ENCODE data around the gene TSFM. TPM values are rescaled to one million over a fixed set of nuclear protein-coding genes. Genes with fewer than 3 reads are reported as not detected.

Gene TSFM
- total RNA-seq, 2 donors from 2014 or later = 35.9 to 50.2 TPM

DNA sequence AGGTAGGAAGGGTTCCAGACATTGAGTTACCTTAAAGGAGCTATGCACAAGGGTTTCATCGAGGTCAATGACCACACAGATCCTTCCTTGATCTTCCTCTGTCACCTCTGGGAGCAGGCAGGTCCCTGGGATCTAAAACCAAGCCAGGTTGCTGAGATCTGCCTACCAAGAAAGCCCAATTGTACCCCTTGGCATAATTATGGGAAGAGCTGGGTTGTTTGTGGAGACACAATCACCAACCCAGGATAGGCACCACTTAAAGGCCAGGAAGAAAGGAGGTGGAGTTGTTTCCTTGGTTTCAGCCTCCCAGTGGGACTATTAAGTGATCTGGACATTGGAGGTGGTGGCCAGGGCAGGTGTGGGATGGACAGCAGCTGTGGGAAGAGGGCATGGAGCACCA is 44.4 kb downstream of the TSFM start:
- no peaks in the 10 kb centered on the region for H3K9me3 Mint-ChIP-seq
- no peaks in the 10 kb centered on the region for H3K36me3 Mint-ChIP-seq
- H3K27ac Mint-ChIP-seq = peak overlapping the region; percentile 33 to 65
- DNase-seq (ENCODE audit: low spot score in 2 of 2) (no peak), ATAC-seq (no peak)

DNA sequence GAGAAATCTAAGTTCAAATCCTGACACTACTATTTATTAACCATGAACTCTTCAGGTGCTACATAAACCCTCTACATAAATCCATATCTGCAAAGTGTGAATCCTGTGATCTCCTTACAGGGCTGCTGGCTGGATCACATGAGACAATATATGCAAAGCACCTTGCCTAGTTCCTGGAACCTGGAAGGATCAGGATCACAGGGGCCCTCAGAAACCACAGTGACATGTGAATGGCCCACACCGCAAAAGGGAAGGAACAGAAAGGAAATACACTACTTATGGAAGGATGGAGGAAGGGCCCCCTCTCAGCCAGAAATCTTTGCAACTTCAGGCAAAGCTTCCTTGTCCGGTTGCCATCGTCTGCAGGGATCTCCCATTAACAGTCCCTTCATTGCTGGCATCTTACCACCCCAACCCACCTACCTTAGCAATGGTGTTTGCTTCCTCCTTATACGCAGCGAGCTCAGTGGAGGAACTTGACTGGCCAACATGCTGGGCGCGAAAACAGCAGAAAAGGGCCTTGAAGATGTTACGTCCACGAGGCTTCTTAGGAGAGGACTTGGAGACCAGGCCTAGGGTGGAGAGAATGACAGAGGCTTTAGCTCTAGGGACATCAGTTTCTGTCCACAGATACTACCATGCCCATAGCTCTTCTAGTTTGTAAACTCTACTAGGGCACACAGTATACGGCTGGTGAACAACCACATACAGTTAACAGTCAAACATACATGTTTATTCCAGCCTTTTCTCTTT is 46.6 kb downstream of the TSFM start:
- H3K27ac Mint-ChIP-seq = peak overlapping the region; percentile 36 to 72
- no peaks in the 10 kb centered on the region for H3K9me3 Mint-ChIP-seq
- H3K36me3 Mint-ChIP-seq = no peaks in the 10 kb centered on the region

DNA sequence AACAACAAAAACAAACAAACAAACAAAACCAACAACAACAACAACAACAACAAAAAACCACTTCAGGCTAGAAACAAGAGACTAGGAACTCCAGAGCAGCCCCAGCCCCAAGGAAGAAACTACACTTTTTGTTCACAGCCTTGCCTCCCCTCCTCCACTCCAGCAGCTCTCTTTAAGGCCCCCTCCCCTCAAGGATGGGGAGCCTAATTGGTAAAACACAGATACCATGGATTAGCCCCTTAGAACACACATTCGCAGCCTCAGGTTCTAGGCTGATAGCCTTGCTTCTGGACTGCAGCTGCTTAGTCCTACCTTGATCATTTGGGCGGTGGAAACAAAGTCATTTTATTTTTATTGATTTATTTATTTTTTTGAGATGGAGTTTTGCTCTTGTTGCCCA is 47.8 kb downstream of the TSFM start:
- no peak overlapping the region for H3K27ac Mint-ChIP-seq
- no peaks in the 10 kb centered on the region for H3K9me3 Mint-ChIP-seq
- H3K36me3 Mint-ChIP-seq = no peaks in the 10 kb centered on the region
- no peak for DNase-seq (ENCODE audit: low spot score in 2 of 2)
- no peak for ATAC-seq

More for the DNA sequence above, 46.6 kb downstream of the TSFM start:
- DNase-seq (ENCODE audit: low spot score in 2 of 2) = no peak
- no peak for ATAC-seq

DNA sequence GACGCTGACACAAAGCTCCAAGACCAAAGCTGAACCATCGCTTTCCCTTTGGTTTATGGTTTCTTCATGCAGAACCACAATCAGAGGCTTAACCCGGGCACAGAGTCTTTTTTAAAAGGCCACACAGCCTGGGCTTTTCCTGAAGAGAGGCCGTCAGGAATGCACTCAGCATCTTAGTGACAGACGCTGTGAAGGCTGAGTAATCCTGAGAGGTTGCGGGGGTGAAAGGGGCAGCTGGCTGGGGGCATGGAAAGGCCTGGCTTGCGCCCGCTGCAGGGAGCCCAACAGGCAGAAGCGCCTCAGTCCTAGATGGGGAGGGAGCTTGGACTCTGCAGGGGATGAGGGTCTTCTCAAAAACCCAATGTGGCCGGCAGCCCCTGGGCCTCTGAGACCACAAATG is 50.4 kb downstream of the TSFM start:
- peak in 1 of 2 donors; percentile 28 for ATAC-seq
- H3K36me3 Mint-ChIP-seq = no peaks in the 10 kb centered on the region

DNA sequence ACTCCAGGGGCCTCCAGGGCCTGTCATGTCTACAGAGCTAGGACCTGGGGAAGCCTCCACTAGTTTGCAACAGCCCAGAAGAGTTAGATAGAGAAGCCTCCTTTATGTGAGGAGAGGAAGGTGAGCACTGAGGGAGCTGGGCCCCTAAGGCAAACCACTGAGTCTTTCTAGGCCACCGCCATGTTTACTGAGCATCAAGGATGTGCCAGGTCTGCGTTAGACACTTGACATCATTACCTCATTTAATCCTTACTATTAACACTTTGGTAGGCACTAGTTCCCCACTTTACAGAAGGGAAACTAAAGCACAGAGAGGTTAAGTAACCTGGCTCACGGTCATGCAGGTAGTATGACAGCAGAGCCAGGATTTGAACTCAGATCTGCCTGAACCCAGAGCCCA is 51.1 kb downstream of the TSFM start:
- H3K9me3 Mint-ChIP-seq = no peaks in the 10 kb centered on the region
- H3K27ac Mint-ChIP-seq = peak overlapping the region in 1 of 2 donors; percentile 3
- no peaks in the 10 kb centered on the region for H3K36me3 Mint-ChIP-seq
- ATAC-seq (no peak), DNase-seq (ENCODE audit: low spot score in 2 of 2) (no peak)

More for the DNA sequence above, 50.4 kb downstream of the TSFM start:
- DNase-seq (ENCODE audit: low spot score in 2 of 2) = no peak
- no peaks in the 10 kb centered on the region for H3K9me3 Mint-ChIP-seq
- H3K27ac Mint-ChIP-seq = no peak overlapping the region

DNA sequence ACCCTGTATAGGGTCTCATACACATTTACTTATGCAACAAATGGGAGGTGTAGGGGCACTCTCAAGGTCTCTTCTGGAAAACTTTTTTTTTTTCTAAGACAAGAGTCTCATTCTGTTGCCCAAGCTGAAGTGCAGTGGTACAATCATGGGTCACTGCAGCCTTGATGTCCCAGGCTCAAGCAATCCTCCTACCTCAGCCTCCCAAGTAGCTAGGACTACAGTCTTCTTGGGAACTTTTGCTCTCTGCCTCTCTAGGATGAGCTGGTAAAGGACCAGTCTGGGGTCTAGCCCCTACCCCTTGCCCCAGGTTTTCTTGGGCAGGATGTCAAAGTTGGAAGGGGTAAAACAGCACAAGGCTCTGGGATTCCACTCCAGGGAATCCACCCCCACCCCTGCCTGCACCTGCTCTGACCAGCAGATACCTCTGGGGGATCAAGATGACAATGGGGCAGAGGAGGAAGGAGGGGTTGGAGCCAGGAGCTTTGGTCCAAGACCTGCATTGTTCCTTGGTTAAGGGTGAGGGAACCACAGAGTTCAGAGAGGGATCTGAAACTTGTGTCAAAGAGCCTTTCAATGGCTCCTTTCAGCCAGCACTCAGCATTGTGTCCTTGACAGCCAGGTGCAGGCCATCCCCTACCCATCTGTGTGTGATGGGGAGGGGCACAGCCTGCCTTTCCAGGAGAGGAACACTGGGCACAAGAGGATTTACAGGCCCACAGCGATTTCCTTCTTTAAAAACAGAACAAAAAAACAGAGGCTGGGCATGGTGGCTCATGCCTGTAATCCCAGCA is 51.7 kb downstream of the TSFM start:
- no peak for DNase-seq (ENCODE audit: low spot score in 2 of 2)
- H3K27ac Mint-ChIP-seq = peak overlapping the region in 1 of 2 donors; percentile 3
- ATAC-seq = no peak
- H3K36me3 Mint-ChIP-seq = no peaks in the 10 kb centered on the region
- no peaks in the 10 kb centered on the region for H3K9me3 Mint-ChIP-seq

DNA sequence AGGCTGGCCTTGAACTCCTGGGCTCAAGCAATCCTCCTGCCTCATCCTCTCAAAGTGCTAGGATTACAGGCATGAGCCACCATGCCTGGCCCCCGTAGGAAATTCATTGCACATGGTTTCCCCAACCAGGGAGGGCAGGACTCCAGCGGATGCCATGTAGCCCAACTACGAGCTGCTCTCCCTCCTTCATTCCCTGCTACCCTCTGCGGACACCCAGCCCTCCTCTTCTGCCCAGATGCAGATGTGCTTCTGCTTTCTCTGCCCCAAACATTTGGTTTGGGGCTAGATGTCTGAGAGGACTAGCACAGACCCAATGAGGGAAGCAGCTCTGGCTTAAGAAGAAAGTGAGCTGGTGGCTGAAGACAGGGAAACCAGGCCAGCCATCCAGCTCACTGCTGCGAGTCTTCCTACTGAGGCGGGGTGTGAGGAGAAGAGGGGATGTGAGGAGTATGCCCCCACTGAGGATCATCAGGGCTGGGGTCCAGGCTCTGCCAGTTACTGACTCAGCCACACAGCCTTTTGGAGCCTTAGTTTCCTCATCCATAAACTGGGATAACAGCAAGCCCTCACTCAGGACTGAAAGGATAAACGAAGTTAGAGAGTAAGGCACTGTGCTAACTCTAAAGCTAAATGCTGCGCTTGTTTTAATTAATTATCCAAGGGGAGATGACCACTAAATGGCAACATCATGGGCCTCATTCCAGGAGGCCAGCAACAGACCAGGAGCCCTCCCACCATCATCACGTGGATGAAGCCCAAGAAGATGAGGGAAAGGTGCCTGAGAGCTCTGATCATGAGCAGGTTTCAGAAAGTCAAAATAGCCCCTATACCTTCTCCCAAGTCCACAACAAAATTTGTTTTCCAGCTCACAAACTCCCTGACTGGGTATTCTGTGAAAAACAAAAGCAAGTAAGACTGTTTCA is 53.0 kb downstream of the TSFM start:
- Mint-ChIP-seq H3K27ac (peak overlapping the region; percentile 60 to 78), H3K9me3 (no peaks in the 10 kb centered on the region), H3K36me3 (no peaks in the 10 kb centered on the region)
- no peak for DNase-seq (ENCODE audit: low spot score in 2 of 2)
- no peak for ATAC-seq

DNA sequence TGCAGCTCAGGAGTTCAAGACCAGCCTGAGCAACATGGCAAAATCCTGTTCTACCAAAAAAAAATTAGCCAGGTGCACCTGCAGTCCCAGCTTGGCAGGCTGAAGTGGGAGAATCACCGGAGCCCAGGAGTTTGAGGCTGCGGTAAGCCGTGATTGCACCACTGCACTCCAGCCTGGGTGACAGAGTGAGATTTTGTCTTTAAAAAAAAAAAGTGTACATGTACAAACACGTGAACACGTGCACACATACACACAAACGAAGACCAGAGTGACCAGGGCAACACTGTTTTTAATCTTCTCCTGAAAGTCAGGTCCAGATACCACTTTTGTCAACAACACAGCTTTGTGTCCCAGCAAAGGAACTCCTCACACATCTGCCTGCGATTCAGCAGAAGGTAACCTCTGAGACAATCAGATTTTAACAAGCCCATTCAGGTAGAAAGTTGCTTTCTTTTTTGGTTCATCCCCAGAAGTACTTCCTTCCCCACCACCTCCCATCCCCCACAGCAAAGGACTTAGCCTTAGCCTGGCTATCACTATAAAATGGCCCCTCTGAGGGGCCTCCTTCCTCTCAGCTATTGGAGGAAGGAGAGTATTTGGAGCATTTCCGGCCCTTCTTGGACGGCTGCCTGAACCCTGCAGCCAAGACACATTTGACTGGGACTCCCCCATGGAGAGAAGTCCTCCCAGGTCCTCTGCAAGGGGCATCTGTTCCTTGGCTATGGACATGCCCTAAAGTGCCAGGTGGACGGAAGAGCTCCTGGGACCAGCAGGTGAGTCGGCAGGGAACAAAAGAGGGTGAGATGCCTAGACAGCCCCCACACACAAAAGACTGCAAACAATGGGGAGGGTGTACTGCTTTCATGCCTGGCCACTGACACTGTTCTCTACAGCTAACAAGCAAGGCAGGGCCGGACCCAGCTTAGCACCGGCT is 54.1 kb downstream of the TSFM start:
- Mint-ChIP-seq H3K36me3 (no peaks in the 10 kb centered on the region), H3K27ac (peak overlapping the region; percentile 78 to 94), H3K9me3 (no peaks in the 10 kb centered on the region)
- ATAC-seq (peak; percentile 29 to 43), DNase-seq (ENCODE audit: low spot score in 2 of 2) (peak in 1 of 2 donors; percentile 33)

DNA sequence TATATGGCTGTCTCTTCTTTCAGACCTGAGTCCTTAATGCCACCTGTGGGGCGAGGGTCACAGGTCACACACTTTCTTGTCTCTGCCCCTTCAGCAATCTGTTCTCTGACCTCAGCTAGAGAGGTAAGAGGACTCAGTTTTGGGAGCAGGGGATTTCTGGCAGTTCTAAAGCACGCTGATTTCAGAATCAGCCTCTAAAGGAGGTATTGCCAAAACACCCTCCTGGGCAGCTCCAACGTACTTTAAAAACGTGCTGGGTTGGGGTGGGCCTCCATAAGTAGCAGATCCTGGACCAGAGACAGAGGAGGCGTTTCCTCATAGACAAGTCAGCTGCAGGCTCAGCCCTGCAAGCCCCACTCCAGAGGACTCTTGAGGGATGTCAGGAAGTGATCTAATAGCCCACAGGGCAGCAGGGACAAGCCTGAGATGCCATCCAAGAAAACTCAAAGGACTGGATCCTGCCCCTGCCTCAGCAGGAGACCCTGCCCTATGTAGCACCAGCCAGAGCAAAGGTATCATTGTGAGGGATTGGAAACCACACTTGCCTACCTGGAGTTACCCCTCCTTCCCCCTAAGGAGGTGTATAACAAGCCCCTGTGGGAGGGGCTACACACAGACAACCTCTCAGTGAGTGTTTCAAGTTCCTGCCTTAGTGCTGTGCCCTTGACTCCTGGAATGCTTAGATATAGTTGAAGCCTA is 55.4 kb downstream of the TSFM start:
- no peak for DNase-seq (ENCODE audit: low spot score in 2 of 2)
- peak; percentile 15 to 27 for ATAC-seq
- no peaks in the 10 kb centered on the region for H3K9me3 Mint-ChIP-seq
- peak overlapping the region; percentile 81 to 89 for H3K27ac Mint-ChIP-seq
- H3K36me3 Mint-ChIP-seq = no peaks in the 10 kb centered on the region

DNA sequence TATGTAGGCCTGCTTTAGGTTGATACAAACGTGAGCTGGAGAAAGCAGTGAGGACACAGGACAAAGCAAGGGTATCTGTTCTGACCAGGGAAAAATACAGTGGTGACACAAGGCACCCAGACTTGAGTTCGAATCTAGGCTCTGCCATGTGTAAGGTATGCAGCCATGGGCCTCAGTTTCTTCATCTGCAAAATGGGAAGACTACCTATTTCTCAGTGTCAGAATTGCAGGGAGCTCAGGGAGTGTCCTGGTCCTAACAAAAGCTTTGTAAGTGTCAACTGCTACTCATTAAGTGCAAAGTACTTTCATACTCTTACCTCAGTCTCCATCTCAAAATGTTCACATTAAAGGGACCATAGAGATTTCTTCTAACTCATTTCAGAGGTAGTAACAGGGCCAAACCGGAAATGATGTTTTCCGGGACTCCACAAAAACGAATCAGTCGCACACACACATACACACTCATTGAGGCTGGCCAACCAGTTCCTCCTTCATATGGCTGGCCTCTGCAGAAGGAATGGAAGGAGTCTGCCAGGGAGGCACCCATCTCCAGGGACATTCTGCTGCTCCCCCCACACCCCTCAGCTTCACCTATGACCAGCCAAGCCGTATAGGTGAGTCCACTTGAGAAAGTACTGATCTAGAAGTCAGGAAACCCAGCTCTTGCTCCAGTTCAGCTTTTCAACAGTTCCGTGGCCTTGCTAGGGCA is 56.2 kb downstream of the TSFM start:
- Mint-ChIP-seq H3K36me3 (no peaks in the 10 kb centered on the region), H3K27ac (peak overlapping the region; percentile 81 to 89), H3K9me3 (no peaks in the 10 kb centered on the region)
- DNase-seq (ENCODE audit: low spot score in 2 of 2) (peak in 1 of 2 donors; percentile 43), ATAC-seq (peak; percentile 75 to 84)

DNA sequence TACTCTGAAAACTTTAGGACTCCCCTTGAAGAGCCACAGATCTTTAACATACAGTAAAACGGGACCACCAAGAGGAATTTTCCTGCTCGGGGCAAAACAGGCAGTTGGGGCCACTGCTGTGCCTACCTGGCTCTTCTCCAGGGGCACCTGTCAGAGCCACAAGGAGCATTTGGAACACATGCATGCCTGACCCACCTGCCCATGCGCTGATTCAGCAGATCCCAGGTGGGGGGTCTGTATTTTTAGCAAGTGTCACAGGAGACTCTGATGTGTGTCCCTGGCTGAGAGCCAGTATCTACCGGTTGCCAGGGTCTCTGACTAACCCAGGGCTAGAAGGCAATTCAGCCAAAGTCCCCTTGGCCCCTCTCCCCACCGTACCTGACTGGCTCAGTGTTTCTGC is 57.4 kb downstream of the TSFM start:
- Mint-ChIP-seq H3K36me3 (no peaks in the 10 kb centered on the region), H3K27ac (peak overlapping the region; percentile 65 to 81), H3K9me3 (no peaks in the 10 kb centered on the region)
- no peak for DNase-seq (ENCODE audit: low spot score in 2 of 2)
- no peak for ATAC-seq

DNA sequence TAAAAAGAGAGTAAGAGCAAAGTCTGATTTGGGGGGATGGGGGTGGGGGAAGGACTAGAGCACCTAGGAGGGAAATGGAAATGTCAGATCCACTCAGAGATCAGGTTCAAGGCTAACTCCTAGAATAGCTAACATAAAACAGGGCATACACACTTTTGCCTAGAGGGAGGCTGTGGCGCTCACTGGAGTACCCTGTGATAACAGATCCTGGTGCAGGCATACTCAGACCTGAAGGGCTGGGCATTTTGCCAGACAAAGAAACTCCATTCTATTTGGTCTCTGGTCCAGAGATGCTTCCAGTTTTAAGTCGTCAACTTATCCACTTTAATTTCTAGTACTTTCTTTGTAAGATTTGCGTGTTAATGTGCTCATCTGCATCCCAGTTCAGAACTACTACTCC is 58.1 kb downstream of the TSFM start:
- H3K9me3 Mint-ChIP-seq = no peaks in the 10 kb centered on the region
- no peaks in the 10 kb centered on the region for H3K36me3 Mint-ChIP-seq
- DNase-seq (ENCODE audit: low spot score in 2 of 2) (no peak), ATAC-seq (no peak)
- peak overlapping the region in 1 of 2 donors; percentile 81 for H3K27ac Mint-ChIP-seq

DNA sequence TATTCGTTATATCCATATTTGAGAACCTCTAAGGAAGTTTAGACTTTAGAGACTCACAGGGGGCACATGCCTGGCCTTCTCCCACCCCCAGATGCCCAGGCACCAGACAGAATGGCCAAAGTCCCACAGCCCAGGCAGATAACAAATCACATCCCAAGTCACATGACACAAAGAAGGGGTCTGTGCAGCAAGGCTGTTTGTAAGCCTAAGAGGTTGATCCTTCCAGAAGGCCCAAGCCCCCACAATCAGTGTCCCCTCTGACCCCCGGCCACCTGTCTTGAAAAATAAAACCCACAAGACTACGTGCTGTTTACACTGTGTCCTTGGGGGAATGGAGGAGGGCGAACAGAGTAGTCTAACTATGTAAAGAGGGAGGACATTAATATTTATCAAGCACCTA is 58.9 kb downstream of the TSFM start:
- Mint-ChIP-seq H3K27ac (peak overlapping the region in 1 of 2 donors; percentile 81), H3K36me3 (no peaks in the 10 kb centered on the region), H3K9me3 (no peaks in the 10 kb centered on the region)
- ATAC-seq (no peak), DNase-seq (ENCODE audit: low spot score in 2 of 2) (no peak)

DNA sequence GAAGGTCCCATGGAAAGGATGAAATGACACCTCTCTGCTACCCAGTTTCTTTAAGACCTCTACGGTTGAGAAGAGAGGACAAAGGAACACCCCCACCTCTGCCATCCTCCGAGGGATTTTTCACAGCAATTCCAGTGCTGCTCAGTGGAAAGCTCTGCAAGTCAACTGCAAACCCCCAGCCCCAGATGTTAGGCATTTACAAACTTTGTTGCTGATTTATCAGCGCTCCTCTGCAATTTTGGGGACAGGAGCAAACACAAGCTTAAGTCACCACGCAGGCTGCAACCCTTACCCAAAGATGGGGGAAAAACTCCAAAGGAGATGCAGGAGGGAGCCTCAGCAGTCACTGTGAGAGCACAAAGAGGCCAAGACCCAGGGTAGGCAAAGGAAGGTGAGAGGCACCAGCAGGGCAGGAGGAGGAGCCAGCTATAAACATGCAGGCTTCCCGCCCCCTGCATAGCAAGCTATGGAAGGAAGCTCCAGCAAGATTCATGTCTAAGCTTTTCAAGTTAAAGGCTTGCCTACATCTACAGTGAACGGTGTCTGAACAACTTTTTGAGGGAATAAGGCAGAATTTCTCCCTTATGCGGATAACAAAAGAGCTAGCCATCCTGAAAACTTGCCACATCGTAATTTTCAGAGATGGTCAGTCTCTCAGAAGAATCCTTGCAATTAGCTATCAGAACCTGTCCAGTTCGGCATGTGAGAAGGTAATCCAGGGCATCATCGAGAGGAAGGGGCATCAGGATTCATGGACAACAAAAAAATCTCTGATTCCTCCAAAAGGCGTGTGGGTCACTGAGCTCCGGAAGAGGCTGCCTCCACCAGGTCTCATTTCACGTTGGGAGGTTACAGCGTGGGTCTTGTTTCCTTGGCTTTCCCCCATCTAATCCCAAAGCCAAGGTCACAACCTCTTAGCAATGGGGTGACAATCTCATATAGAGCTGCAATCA is 60.0 kb downstream of the TSFM start:
- Mint-ChIP-seq H3K9me3 (no peaks in the 10 kb centered on the region), H3K36me3 (no peaks in the 10 kb centered on the region), H3K27ac (peak overlapping the region; percentile 79 to 82)
- DNase-seq (ENCODE audit: low spot score in 2 of 2) (peak in 1 of 2 donors; percentile 35), ATAC-seq (no peak)
